GM12891 (cell line): ENCODE measurements around the gene PRSS21.

Experiments
- DNase-seq: peaks from one replicate; pipeline ENCODE4 v3.0.0; 2011; ENCODE audit warnings: low spot score; ENCODE audit not compliant: insufficient read length
- FAIRE-seq: peaks from 2 replicates; lab custom pipeline; 2011; peaks lifted over from hg19 to GRCh38; lab: Jason Lieb, UNC
- PAX5 ChIP-seq: IDR thresholded peaks from 2 replicates; pipeline ENCODE4 v1.6.1; 2011; ENCODE audit warnings: low read length, moderate library complexity, mild to moderate bottlenecking; ENCODE audit not compliant: insufficient read depth, severe bottlenecking
- POLR2A ChIP-seq: IDR thresholded peaks from 2 replicates; pipeline ENCODE4 v1.6.1; 2011; ENCODE audit warnings: low read depth, low read length, control low read depth
- POLR2AphosphoS5 ChIP-seq: IDR thresholded peaks from 2 replicates; pipeline ENCODE4 v1.6.1; 2011; ENCODE audit warnings: low read depth, low read length, control low read depth
- POU2F2 ChIP-seq: IDR thresholded peaks from 2 replicates; pipeline ENCODE4 v1.6.1; 2011; ENCODE audit warnings: low read depth, mild to moderate bottlenecking, control low read depth, low read length, moderate library complexity
- SPI1 ChIP-seq: IDR thresholded peaks from 2 replicates; pipeline ENCODE4 v1.6.1; 2011; ENCODE audit warnings: low read depth, low read length, control low read depth
- TAF1 ChIP-seq: IDR thresholded peaks from 2 replicates; pipeline ENCODE4 v1.6.1; 2011; ENCODE audit warnings: low read depth, low read length, control low read depth

PRSS21 gene

GRCh38 chr16:2867987-2868789 lies 51.2 kb downstream of the PRSS21 start:
- DNase-seq (peak; percentile 99), FAIRE-seq (peak; percentile 91)
- TF ChIP-seq POLR2A, result peak; percentile 89
- TF ChIP-seq PAX5, result no peak
- no peak for TF ChIP-seq SPI1
- peak; percentile 71 for TF ChIP-seq POLR2AphosphoS5
- TF ChIP-seq POU2F2, result peak; percentile 32; the same call in 1 of the 2 replicates
- peak; percentile 92 for TF ChIP-seq TAF1
